Nephron (organoid): ENCODE results near the gene DSCAML1.
A peak's percentile ranks its signal among the peaks of the same experiment; 100 is the strongest.

ENCODE experiments used
- H3K27ac Mint-ChIP-seq, 3 experiments: 2 replicates each; pipeline ENCODE4 v1.8.0; 2020; ENCODE audit warnings: mixed read lengths in 3 of 3, mild to moderate bottlenecking in 2 of 3, moderate library complexity in 1 of 3
- H3K27me3 Mint-ChIP-seq: 2 replicates; pipeline ENCODE4 v1.8.0; 2021; ENCODE audit warnings: low read depth, mild to moderate bottlenecking, moderate library complexity, mixed read lengths
- H3K36me3 Mint-ChIP-seq: 2 replicates; pipeline ENCODE4 v1.8.0; 2020; ENCODE audit warnings: low read depth, mixed read lengths
- H3K4me1 Mint-ChIP-seq: 2 replicates; pipeline ENCODE4 v1.8.0; 2020; ENCODE audit warnings: mixed read lengths
- H3K4me3 Mint-ChIP-seq, 3 experiments: 2 replicates each; pipeline ENCODE4 v1.8.0; 2020; ENCODE audit warnings: mild to moderate bottlenecking in 3 of 3, mixed read lengths in 3 of 3, moderate library complexity in 2 of 3
- H3K9me3 Mint-ChIP-seq: 2 replicates; pipeline ENCODE4 v1.8.0; 2020; ENCODE audit warnings: mixed read lengths
- CTCF ChIP-seq, 3 experiments: fragments of 200-600 bp; sonication (generic); IDR thresholded peaks; one replicate each; pipeline ENCODE4 v1.5.0; 2021; ENCODE audit warnings: antibody characterized with exemption in 3 of 3; ENCODE audit not compliant: unreplicated experiment in 3 of 3

DSCAML1 gene

GRCh38 chr11:117796872-117797529, at the start of gene DSCAML1:
DSCAML1 (minus strand) TSS chr11:117797216; CDS start chr11:117797079, 137 bp downstream.
- peaks cover 84% of the 10 kb centered on the region for H3K27me3 Mint-ChIP-seq
- H3K27ac Mint-ChIP-seq, result no peak within 1 kb of the TSS
- no peaks in the 10 kb centered on the region for H3K36me3 Mint-ChIP-seq
- no peak for TF ChIP-seq CTCF (IDR thresholded peaks at IDR 0.05; ENCODE audit: unreplicated experiment in 3 of 3)
- H3K4me3 Mint-ChIP-seq, result peak within 1 kb of the TSS; percentile 74 to 84 (median 84)
- H3K9me3 Mint-ChIP-seq, result no peaks in the 10 kb centered on the region
- peaks cover 39% of the 10 kb centered on the region for H3K4me1 Mint-ChIP-seq

- H3K4me1 Mint-ChIP-seq, result no peaks in the 10 kb centered on the region
- peak; percentile 94 to 98 (median 95) for TF ChIP-seq CTCF (IDR thresholded peaks at IDR 0.05; ENCODE audit: unreplicated experiment in 3 of 3)
- peaks cover 16% of the 10 kb centered on the region for H3K36me3 Mint-ChIP-seq
- no peak overlapping the region for H3K4me3 Mint-ChIP-seq
- no peaks in the 10 kb centered on the region for H3K27me3 Mint-ChIP-seq
- H3K27ac Mint-ChIP-seq, result no peak overlapping the region
- H3K9me3 Mint-ChIP-seq, result no peaks in the 10 kb centered on the region
Observed at GRCh38 chr11:117843666-117844484, 46.9 kb upstream of the DSCAML1 start.

GRCh38 chr11:117842131-117842941, 45.3 kb upstream of the DSCAML1 start:
- H3K4me1 Mint-ChIP-seq, result no peaks in the 10 kb centered on the region
- H3K4me3 Mint-ChIP-seq, result no peak overlapping the region
- no peak overlapping the region for H3K27ac Mint-ChIP-seq
- no peak for TF ChIP-seq CTCF (IDR thresholded peaks at IDR 0.05; ENCODE audit: unreplicated experiment in 3 of 3)
- no peaks in the 10 kb centered on the region for H3K9me3 Mint-ChIP-seq
- H3K36me3 Mint-ChIP-seq, result peaks cover 13% of the 10 kb centered on the region
- no peaks in the 10 kb centered on the region for H3K27me3 Mint-ChIP-seq

- Mint-ChIP-seq H3K27me3 (no peaks in the 10 kb centered on the region), H3K27ac (no peak overlapping the region), H3K4me3 (no peak overlapping the region), H3K36me3 (peaks cover 8% of the 10 kb centered on the region), H3K9me3 (no peaks in the 10 kb centered on the region), H3K4me1 (no peaks in the 10 kb centered on the region)
- no peak for TF ChIP-seq CTCF (IDR thresholded peaks at IDR 0.05; ENCODE audit: unreplicated experiment in 3 of 3)
Observed at GRCh38 chr11:117841551-117842031, 44.6 kb upstream of the DSCAML1 start.

GRCh38 chr11:117840881-117841550, 44.0 kb upstream of the DSCAML1 start:
- Mint-ChIP-seq H3K9me3 (no peaks in the 10 kb centered on the region), H3K4me1 (no peaks in the 10 kb centered on the region), H3K36me3 (peaks cover 8% of the 10 kb centered on the region), H3K27me3 (no peaks in the 10 kb centered on the region), H3K27ac (no peak overlapping the region), H3K4me3 (no peak overlapping the region)
- TF ChIP-seq CTCF (IDR thresholded peaks at IDR 0.05; ENCODE audit: unreplicated experiment in 3 of 3), result no peak
